Neural progenitor cell (in vitro differentiated cells): ENCODE results near the gene KAT2B.

ENCODE experiments used
- CTCF ChIP-seq: fragments of 200-600 bp; sonication (generic); IDR thresholded peaks from 2 replicates; pipeline ENCODE4 v1.5.1; 2017; ENCODE audit warnings: antibody characterized with exemption, mild to moderate bottlenecking
- EZH2 ChIP-seq: fragments of 200-600 bp; sonication (generic); IDR thresholded peaks from 2 replicates; pipeline ENCODE4 v1.6.1; 2017; ENCODE audit warnings: antibody characterized with exemption, mild to moderate bottlenecking, moderate library complexity
- EZH2phosphoT487 ChIP-seq: fragments of 200-600 bp; sonication (generic); IDR thresholded peaks from 2 replicates; pipeline ENCODE4 v1.6.1; 2017; ENCODE audit warnings: antibody characterized with exemption

- TF ChIP-seq CTCF (no peak), EZH2 (no peak), EZH2phosphoT487 (no peak)
Observed at GRCh38 chr3:20062996-20063395, 22.8 kb downstream of the KAT2B start.
